Astrocyte of the cerebellum (primary cell): Measurements from ENCODE around the gene ANKRD50.
A peak's percentile ranks its signal among the peaks of the same experiment; 100 is the strongest.

Experiments used
- DNase-seq: peaks from one replicate; pipeline ENCODE4 v3.0.0-alpha.2; 2011; ENCODE audit warnings: low read depth
- H3K4me3 ChIP-seq: 2 replicates; pipeline ENCODE4 v1.5.1; 2011; ENCODE audit warnings: mild to moderate bottlenecking, low read depth, low read length, moderate library complexity
- CTCF ChIP-seq: IDR thresholded peaks from 2 replicates; pipeline ENCODE4 v1.5.1; 2012; ENCODE audit warnings: low read length, low read depth, moderate library complexity, mild to moderate bottlenecking; ENCODE audit errors: missing control alignments
- in situ Hi-C: cut with HindIII; loops from 2 replicates; pipeline ENCODE4 v1.10.0; 2017; ENCODE audit warnings: low sequenced_read_pairs

The ANKRD50 gene

GRCh38 chr4:124642846-124643245 is 69.7 kb downstream of the ANKRD50 start:
- no peak overlapping the region for H3K4me3 ChIP-seq
- in situ Hi-C loops, result no loop called here

DNA sequence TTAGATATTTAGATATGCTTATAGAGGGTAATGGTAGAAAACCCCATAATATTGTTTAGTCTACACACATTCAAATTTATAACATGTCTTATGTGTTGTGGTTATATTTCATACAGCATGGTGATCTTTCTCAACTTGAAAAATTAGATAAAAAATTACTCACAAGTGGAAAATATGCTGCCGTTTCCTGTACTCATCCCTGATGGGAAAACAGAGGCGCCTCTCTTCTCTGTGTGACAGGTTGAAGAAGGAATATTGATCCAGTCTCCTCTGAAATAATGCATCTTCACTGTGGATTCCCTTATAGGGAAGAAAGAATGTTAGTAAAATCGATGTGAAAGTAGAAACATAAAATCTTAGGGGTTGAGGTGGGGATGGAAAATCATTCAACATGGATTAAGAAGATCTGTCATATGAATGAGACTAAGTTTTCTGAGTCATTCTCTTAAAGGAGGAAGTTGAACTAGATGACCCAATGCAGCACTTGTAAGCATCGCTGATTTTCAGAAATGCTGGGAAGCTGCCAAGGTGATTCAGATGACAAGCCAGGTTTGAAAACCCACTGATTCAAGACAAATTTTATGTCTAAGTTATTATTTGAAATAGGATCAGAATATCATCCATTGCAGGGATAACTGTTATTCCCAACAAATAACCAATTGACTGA is 70.7 kb downstream of the ANKRD50 start:
- in situ Hi-C loops, result no loop called here
- TF ChIP-seq CTCF, result no peak
- no peak overlapping the region for H3K4me3 ChIP-seq
- DNase-seq, result peak; percentile 62

More at GRCh38 chr4:124642846-124643245, 69.7 kb downstream of the ANKRD50 start:
- DNase-seq, result no peak
- no peak for TF ChIP-seq CTCF

DNA sequence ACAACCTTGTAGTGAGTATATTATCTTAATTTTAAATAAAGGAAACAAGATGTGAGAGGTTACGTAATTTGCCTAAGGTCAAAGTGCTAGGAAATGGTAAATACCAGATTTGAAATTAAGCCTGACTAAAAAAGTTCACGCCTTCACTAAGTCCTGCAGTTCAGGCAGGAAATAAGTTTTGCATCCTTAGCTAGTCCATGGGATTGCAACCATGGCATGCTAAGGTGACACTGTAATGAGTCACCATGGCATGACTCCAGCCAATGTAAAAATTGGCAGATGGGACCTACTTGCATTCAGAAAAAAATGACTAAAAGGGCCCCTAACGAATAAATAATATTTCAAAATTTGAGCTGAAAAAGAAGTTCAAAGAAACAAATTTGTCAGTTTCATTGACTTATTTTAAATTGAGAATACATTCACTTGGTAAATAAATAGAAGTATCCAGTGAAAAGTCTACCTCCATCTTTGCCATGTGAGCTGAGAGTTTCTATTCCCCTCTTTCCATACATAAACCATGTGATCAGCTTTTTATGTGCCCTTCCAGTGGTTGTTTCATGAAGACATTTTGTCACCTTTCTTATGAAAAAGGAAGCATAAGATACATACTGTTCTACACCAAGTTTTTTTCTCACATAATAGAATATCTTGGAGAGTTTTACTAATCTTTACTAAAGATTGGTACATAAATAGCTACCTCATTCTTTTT is 72.4 kb downstream of the ANKRD50 start:
- in situ Hi-C loops, result no loop called here
- DNase-seq, result peak; percentile 63
- no peak overlapping the region for H3K4me3 ChIP-seq
- TF ChIP-seq CTCF, result no peak

DNA sequence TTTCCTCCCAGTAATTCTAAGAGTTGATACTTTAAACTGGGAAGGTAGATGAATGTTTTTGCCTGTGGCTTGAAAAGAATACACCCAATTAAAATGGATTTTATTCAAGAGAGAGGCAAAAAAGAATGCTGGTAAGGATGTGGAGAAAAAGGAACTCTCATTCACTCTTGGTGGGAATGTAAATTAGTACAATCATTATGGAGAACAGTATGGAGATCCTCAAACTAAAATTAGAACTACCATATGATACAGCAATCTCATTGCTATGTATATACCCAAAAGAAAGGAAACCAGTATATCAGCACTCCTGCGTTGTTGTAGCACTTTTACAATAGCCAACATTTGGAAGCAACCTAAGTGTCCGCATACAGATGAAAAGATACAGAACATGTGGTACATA is 75.2 kb downstream of the ANKRD50 start:
- DNase-seq, result no peak
- in situ Hi-C loops, result no loop called here
- H3K4me3 ChIP-seq, result no peak overlapping the region
- TF ChIP-seq CTCF, result no peak

GRCh38 chr4:124636788-124637187 is 75.7 kb downstream of the ANKRD50 start:
- H3K4me3 ChIP-seq, result no peak overlapping the region
- in situ Hi-C loops, result no loop called here
- DNase-seq, result peak; percentile 46
- TF ChIP-seq CTCF, result no peak

GRCh38 chr4:124635331-124635730 is 77.2 kb downstream of the ANKRD50 start:
- in situ Hi-C loops, result no loop called here
- no peak overlapping the region for H3K4me3 ChIP-seq
- no peak for DNase-seq
- TF ChIP-seq CTCF, result no peak
